ENCODE data around the gene CRYL1. TPM values are rescaled to one million over a fixed set of nuclear protein-coding genes. Genes with fewer than 3 reads are reported as not detected.

CRYL1 gene
- total RNA-seq, 1 experiment from 2014 or later: 2.9 TPM

- no peak for TF ChIP-seq SOX15 (CRISPR knock-in tag; IDR thresholded peaks at IDR 0.05)
- no peak for TF ChIP-seq ZNF121 (CRISPR knock-in tag; IDR thresholded peaks at IDR 0.05)
- no peak for TF ChIP-seq ZNF423 (CRISPR knock-in tag; IDR thresholded peaks at IDR 0.05)
Observed at GRCh38 chr13:20388184-20388583, 137.5 kb downstream of the CRYL1 start (continued).

- DNase-seq (ENCODE audit: low spot score): no peak
- ChIA-PET POLR2A (no interaction called here), CTCF (no interaction called here)
- Mint-ChIP-seq H3K27ac (no peak overlapping the region), H3K36me3 (peaks cover 4% of the 10 kb centered on the region), H3K4me3 (no peak overlapping the region), H3K9me3 (peaks cover 20% of the 10 kb centered on the region), H3K27me3 (ENCODE audit: low read depth) (no peaks in the 10 kb centered on the region), H3K4me1 (no peaks in the 10 kb centered on the region)
- ATAC-seq: no peak
- TF ChIP-seq ZNF281 (CRISPR knock-in tag; IDR thresholded peaks at IDR 0.05) (no peak), SP1 (CRISPR knock-in tag; conservative IDR thresholded peaks at IDR 0.05) (no peak), ZNF512 (CRISPR knock-in tag; IDR thresholded peaks at IDR 0.05; ENCODE audit: borderline replicate concordance) (no peak), GABPB1 (CRISPR knock-in tag; IDR thresholded peaks at IDR 0.05) (no peak), SOX15 (CRISPR knock-in tag; IDR thresholded peaks at IDR 0.05) (no peak), NR1H2 (CRISPR knock-in tag; IDR thresholded peaks at IDR 0.05) (no peak), USF2 (CRISPR knock-in tag; IDR thresholded peaks at IDR 0.05) (no peak), IRF1 (CRISPR knock-in tag; IDR thresholded peaks at IDR 0.05) (no peak), GRHL2 (CRISPR knock-in tag; IDR thresholded peaks at IDR 0.05; ENCODE audit: insufficient replicate concordance, severe bottlenecking) (no peak), ZNF396 (CRISPR knock-in tag; IDR thresholded peaks at IDR 0.05; ENCODE audit: borderline replicate concordance) (no peak), CTCF (IDR thresholded peaks at IDR 0.05) (no peak), NFATC4 (CRISPR knock-in tag; IDR thresholded peaks at IDR 0.05) (no peak), ETV6 (CRISPR knock-in tag; IDR thresholded peaks at IDR 0.05) (no peak), ZNF425 (CRISPR knock-in tag; conservative IDR thresholded peaks at IDR 0.05) (no peak), CREB1 (CRISPR knock-in tag; IDR thresholded peaks at IDR 0.05) (no peak)
Observed at GRCh38 chr13:20387441-20387971, 138.2 kb downstream of the CRYL1 start.

Data from WTC11 (cell line).